ENCODE data around the gene CCKAR. TPM values are rescaled to one million over a fixed set of nuclear protein-coding genes. Genes with fewer than 3 reads are reported as not detected.

CCKAR gene
- total RNA-seq, 5 donors from 2014 or later (not counting 1 experiment from before 2014, with no cell fraction given): not detected

- H3K9me3 Mint-ChIP-seq: no peaks in the 10 kb centered on the region
- H3K36me3 Mint-ChIP-seq: no peaks in the 10 kb centered on the region
- no peak overlapping the region for H3K27ac Mint-ChIP-seq
- H3K36me3 ChIP-seq (ENCODE audit: control insufficient read depth in 2 of 2, extremely low read depth in 1 of 2, insufficient read depth in 1 of 2, low read length in 1 of 2): no peaks in the 10 kb centered on the region
- POLR2A ChIA-PET: no interaction called here
- DNase-seq (no peak), ATAC-seq (replicated peaks in 1 of 4) (no peak)
- no peak overlapping the region for H3K4me3 ChIP-seq (ENCODE audit: control insufficient read depth in 1 of 2, extremely low read depth in 1 of 2, low read length in 1 of 2)
- H3K27me3 ChIP-seq (replicated peaks in 1 of 2; ENCODE audit: control insufficient read depth in 2 of 2, extremely low read depth in 1 of 2, insufficient read depth in 2 of 2, low read length in 1 of 2): peaks cover 0 to 25% of the 10 kb centered on the region in 2 experiments
- H3K27me3 Mint-ChIP-seq: peaks cover 20 to 23% of the 10 kb centered on the region in 2 donors
- H3K27ac ChIP-seq (ENCODE audit: low read length): no peak overlapping the region
- no CpG with 5 or more reads among the region's 4 CpGs for WGBS (ENCODE audit: insufficient coverage)
- no peaks in the 10 kb centered on the region for H3K9me3 ChIP-seq
- H3K4me1 ChIP-seq (ENCODE audit: control insufficient read depth in 1 of 2, extremely low read depth in 1 of 2, insufficient read depth in 2 of 2, low read length in 2 of 2): no peaks in the 10 kb centered on the region
- CTCF ChIA-PET: interaction anchor here in 1 of 2 donors (0.7 kb wide), 1 partner anchor 1015 kb away, joined by 3 read pairs; no protein-coding TSS in a partner anchor
- H3K4me3 Mint-ChIP-seq: no peak overlapping the region
- no peaks in the 10 kb centered on the region for H3K4me1 Mint-ChIP-seq
These were observed 3.2 kb upstream of the CCKAR start for GRCh38 chr4:26493461-26493860.

GRCh38 chr4:26491449-26492170 is 1.3 kb upstream of the CCKAR start:
- Histone ChIP-seq H3K4me3 (ENCODE audit: control insufficient read depth in 1 of 2, extremely low read depth in 1 of 2, low read length in 1 of 2) (no peak overlapping the region), H3K4me1 (ENCODE audit: control insufficient read depth in 1 of 2, extremely low read depth in 1 of 2, insufficient read depth in 2 of 2, low read length in 2 of 2) (no peaks in the 10 kb centered on the region), H3K27ac (ENCODE audit: low read length) (no peak overlapping the region), H3K36me3 (ENCODE audit: control insufficient read depth in 2 of 2, extremely low read depth in 1 of 2, insufficient read depth in 1 of 2, low read length in 1 of 2) (no peaks in the 10 kb centered on the region), H3K27me3 (replicated peaks in 1 of 2; ENCODE audit: control insufficient read depth in 2 of 2, extremely low read depth in 1 of 2, insufficient read depth in 2 of 2, low read length in 1 of 2) (peaks cover 0 to 23% of the 10 kb centered on the region in 2 experiments), H3K9me3 (no peaks in the 10 kb centered on the region)
- H3K9me3 Mint-ChIP-seq: no peaks in the 10 kb centered on the region
- ATAC-seq (replicated peaks in 1 of 4) (no peak), DNase-seq (no peak)
- CTCF ChIA-PET: no interaction called here
- H3K4me1 Mint-ChIP-seq: no peaks in the 10 kb centered on the region
- no peak overlapping the region for H3K4me3 Mint-ChIP-seq
- POLR2A ChIA-PET: no interaction called here
- H3K27ac Mint-ChIP-seq: no peak overlapping the region
- WGBS (ENCODE audit: insufficient coverage): 81% methylated on average over 7 of the region's 7 CpGs
- H3K36me3 Mint-ChIP-seq: no peaks in the 10 kb centered on the region
- H3K27me3 Mint-ChIP-seq: peaks cover 22 to 26% of the 10 kb centered on the region in 2 donors

DNA sequence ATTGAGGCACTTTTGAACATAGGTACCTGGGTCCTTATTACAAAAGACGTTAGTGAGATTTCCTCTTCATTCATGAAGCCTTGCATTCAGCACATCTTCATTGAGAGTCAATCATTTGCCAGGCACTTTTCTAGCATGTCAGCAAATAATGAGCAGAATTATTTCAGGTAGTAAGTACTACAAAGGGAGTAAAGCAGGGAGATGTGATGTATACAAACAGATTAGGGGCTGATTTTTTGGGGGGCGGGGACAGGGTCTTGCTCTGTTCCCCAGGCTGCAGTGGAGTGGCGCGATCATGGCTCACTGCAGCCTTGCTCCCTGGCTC is 638 bp upstream of the CCKAR start:
- ChIA-PET POLR2A (no interaction called here), CTCF (no interaction called here)
- Mint-ChIP-seq H3K4me3 (no peak overlapping the region), H3K9me3 (no peaks in the 10 kb centered on the region), H3K27me3 (peaks cover 18 to 22% of the 10 kb centered on the region in 2 donors), H3K27ac (no peak overlapping the region), H3K4me1 (no peaks in the 10 kb centered on the region), H3K36me3 (no peaks in the 10 kb centered on the region)
- no CpG with 5 or more reads among the region's 4 CpGs for WGBS (ENCODE audit: insufficient coverage)
- Histone ChIP-seq H3K27me3 (replicated peaks in 1 of 2; ENCODE audit: control insufficient read depth in 2 of 2, extremely low read depth in 1 of 2, insufficient read depth in 2 of 2, low read length in 1 of 2) (peaks cover 0 to 18% of the 10 kb centered on the region in 2 experiments), H3K36me3 (ENCODE audit: control insufficient read depth in 2 of 2, extremely low read depth in 1 of 2, insufficient read depth in 1 of 2, low read length in 1 of 2) (no peaks in the 10 kb centered on the region), H3K4me3 (ENCODE audit: control insufficient read depth in 1 of 2, extremely low read depth in 1 of 2, low read length in 1 of 2) (no peak overlapping the region), H3K4me1 (ENCODE audit: control insufficient read depth in 1 of 2, extremely low read depth in 1 of 2, insufficient read depth in 2 of 2, low read length in 2 of 2) (no peaks in the 10 kb centered on the region), H3K9me3 (no peaks in the 10 kb centered on the region), H3K27ac (ENCODE audit: low read length) (no peak overlapping the region)
- no peak for DNase-seq
- no peak for ATAC-seq (replicated peaks in 1 of 4)

GRCh38 chr4:26489101-26489985 is 941 bp downstream of the CCKAR start:
- H3K36me3 Mint-ChIP-seq: no peaks in the 10 kb centered on the region
- ATAC-seq (replicated peaks in 1 of 4): no peak
- H3K27ac Mint-ChIP-seq: no peak overlapping the region

GRCh38 chr4:26485684-26486083 is 4.6 kb downstream of the CCKAR start:
- H3K27ac Mint-ChIP-seq: no peak overlapping the region
- Histone ChIP-seq H3K27me3 (replicated peaks in 1 of 2; ENCODE audit: control insufficient read depth in 2 of 2, extremely low read depth in 1 of 2, insufficient read depth in 2 of 2, low read length in 1 of 2) (peaks cover 0 to 7% of the 10 kb centered on the region in 2 experiments), H3K4me3 (ENCODE audit: control insufficient read depth in 1 of 2, extremely low read depth in 1 of 2, low read length in 1 of 2) (no peak overlapping the region), H3K9me3 (no peaks in the 10 kb centered on the region), H3K4me1 (ENCODE audit: control insufficient read depth in 1 of 2, extremely low read depth in 1 of 2, insufficient read depth in 2 of 2, low read length in 2 of 2) (no peaks in the 10 kb centered on the region), H3K27ac (ENCODE audit: low read length) (no peak overlapping the region), H3K36me3 (ENCODE audit: control insufficient read depth in 2 of 2, extremely low read depth in 1 of 2, insufficient read depth in 1 of 2, low read length in 1 of 2) (no peaks in the 10 kb centered on the region)
- ChIA-PET POLR2A (no interaction called here), CTCF (interaction anchor here in 1 of 2 donors (0.9 kb wide), 1 partner anchor 47 kb away, joined by 3 read pairs; no protein-coding TSS in a partner anchor)
- ATAC-seq (replicated peaks in 1 of 4): no peak
- H3K4me1 Mint-ChIP-seq: no peaks in the 10 kb centered on the region
- peaks cover 4 to 10% of the 10 kb centered on the region in 2 donors for H3K27me3 Mint-ChIP-seq
- H3K36me3 Mint-ChIP-seq: no peaks in the 10 kb centered on the region
- no peak overlapping the region for H3K4me3 Mint-ChIP-seq
- no peaks in the 10 kb centered on the region for H3K9me3 Mint-ChIP-seq
- 100% methylated on average over 2 of the region's 7 CpGs for WGBS (ENCODE audit: insufficient coverage)
- DNase-seq: no peak

More at GRCh38 chr4:26489101-26489985, 941 bp downstream of the CCKAR start:
- H3K4me1 Mint-ChIP-seq: no peaks in the 10 kb centered on the region
- peaks cover 9 to 16% of the 10 kb centered on the region in 2 donors for H3K27me3 Mint-ChIP-seq
- ChIA-PET POLR2A (no interaction called here), CTCF (no interaction called here)
- WGBS (ENCODE audit: insufficient coverage): 80% methylated on average over 17 of the region's 19 CpGs
- Histone ChIP-seq H3K27ac (ENCODE audit: low read length) (no peak overlapping the region), H3K4me1 (ENCODE audit: control insufficient read depth in 1 of 2, extremely low read depth in 1 of 2, insufficient read depth in 2 of 2, low read length in 2 of 2) (no peaks in the 10 kb centered on the region), H3K36me3 (ENCODE audit: control insufficient read depth in 2 of 2, extremely low read depth in 1 of 2, insufficient read depth in 1 of 2, low read length in 1 of 2) (no peaks in the 10 kb centered on the region), H3K4me3 (ENCODE audit: control insufficient read depth in 1 of 2, extremely low read depth in 1 of 2, low read length in 1 of 2) (no peak overlapping the region), H3K27me3 (replicated peaks in 1 of 2; ENCODE audit: control insufficient read depth in 2 of 2, extremely low read depth in 1 of 2, insufficient read depth in 2 of 2, low read length in 1 of 2) (peaks cover 0 to 18% of the 10 kb centered on the region in 2 experiments), H3K9me3 (no peaks in the 10 kb centered on the region)
- no peak for DNase-seq
- no peaks in the 10 kb centered on the region for H3K9me3 Mint-ChIP-seq
- H3K4me3 Mint-ChIP-seq: no peak overlapping the region

GRCh38 chr4:26484516-26484915 is 5.8 kb downstream of the CCKAR start:
- 97% methylated on average over 3 of the region's 5 CpGs for WGBS (ENCODE audit: insufficient coverage)

More at GRCh38 chr4:26484516-26484915, 5.8 kb downstream of the CCKAR start:
- Histone ChIP-seq H3K4me3 (ENCODE audit: control insufficient read depth in 1 of 2, extremely low read depth in 1 of 2, low read length in 1 of 2) (no peak overlapping the region), H3K36me3 (ENCODE audit: control insufficient read depth in 2 of 2, extremely low read depth in 1 of 2, insufficient read depth in 1 of 2, low read length in 1 of 2) (no peaks in the 10 kb centered on the region), H3K27ac (ENCODE audit: low read length) (no peak overlapping the region), H3K9me3 (no peaks in the 10 kb centered on the region), H3K4me1 (ENCODE audit: control insufficient read depth in 1 of 2, extremely low read depth in 1 of 2, insufficient read depth in 2 of 2, low read length in 2 of 2) (no peaks in the 10 kb centered on the region), H3K27me3 (replicated peaks in 1 of 2; ENCODE audit: control insufficient read depth in 2 of 2, extremely low read depth in 1 of 2, insufficient read depth in 2 of 2, low read length in 1 of 2) (peaks cover 0 to 4% of the 10 kb centered on the region in 2 experiments)
- no peak for DNase-seq
- ATAC-seq (replicated peaks in 1 of 4): no peak
- no peaks in the 10 kb centered on the region for H3K9me3 Mint-ChIP-seq
- H3K36me3 Mint-ChIP-seq: no peaks in the 10 kb centered on the region
- ChIA-PET CTCF (interaction anchor here in 1 of 2 donors (0.7 kb wide), 1 partner anchor 42 kb away, joined by 4 read pairs; no protein-coding TSS in a partner anchor), POLR2A (no interaction called here)
- no peaks in the 10 kb centered on the region for H3K4me1 Mint-ChIP-seq
- no peak overlapping the region for H3K27ac Mint-ChIP-seq
- H3K27me3 Mint-ChIP-seq: peaks cover 4 to 10% of the 10 kb centered on the region in 2 donors
- H3K4me3 Mint-ChIP-seq: no peak overlapping the region
